GM12891 (cell line): Measurements from ENCODE around the gene LHFPL6.

Source experiments
- PAX5 ChIP-seq: IDR thresholded peaks from 2 replicates; pipeline ENCODE4 v1.6.1; 2011; ENCODE audit warnings: low read length, moderate library complexity, mild to moderate bottlenecking; ENCODE audit not compliant: insufficient read depth, severe bottlenecking
- POLR2A ChIP-seq: IDR thresholded peaks from 2 replicates; pipeline ENCODE4 v1.6.1; 2011; ENCODE audit warnings: low read depth, low read length, control low read depth
- POLR2AphosphoS5 ChIP-seq: IDR thresholded peaks from 2 replicates; pipeline ENCODE4 v1.6.1; 2011; ENCODE audit warnings: low read depth, low read length, control low read depth
- POU2F2 ChIP-seq: IDR thresholded peaks from 2 replicates; pipeline ENCODE4 v1.6.1; 2011; ENCODE audit warnings: low read depth, mild to moderate bottlenecking, control low read depth, low read length, moderate library complexity
- SPI1 ChIP-seq: IDR thresholded peaks from 2 replicates; pipeline ENCODE4 v1.6.1; 2011; ENCODE audit warnings: low read depth, low read length, control low read depth
- TAF1 ChIP-seq: IDR thresholded peaks from 2 replicates; pipeline ENCODE4 v1.6.1; 2011; ENCODE audit warnings: low read depth, low read length, control low read depth

DNA sequence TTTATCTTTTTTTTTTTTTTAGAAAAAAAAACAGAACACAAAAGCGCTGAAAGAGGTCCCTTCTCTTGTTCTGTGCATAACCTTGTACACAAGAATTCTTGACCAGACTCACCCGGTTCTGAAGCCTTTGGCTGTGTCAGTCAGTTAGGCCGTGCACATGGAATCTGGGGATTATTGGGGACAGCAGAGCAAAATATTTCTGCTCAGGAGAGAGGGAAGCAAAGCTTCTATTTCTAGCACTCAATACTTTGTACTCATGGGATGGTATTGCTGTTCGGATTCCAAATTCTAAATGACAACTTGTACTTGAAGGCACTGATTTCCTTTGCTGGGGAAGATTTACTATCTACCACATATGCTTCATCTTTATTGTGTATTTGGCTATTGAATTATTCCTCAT is 292.0 kb downstream of the LHFPL6 start:
- TF ChIP-seq POLR2AphosphoS5 (no peak), POLR2A (no peak), SPI1 (no peak), TAF1 (no peak), POU2F2 (no peak), PAX5 (no peak)
